K562 (cell line): ENCODE data around the gene PGS1. TPM values are rescaled to one million over a fixed set of nuclear protein-coding genes. Genes with fewer than 3 reads are reported as not detected.

Source experiments
- ATAC-seq: fragments of 200-7000 bp; cut with Tn5 transposase; 3 replicates; pipeline ENCODE4 v1.9.1; 2020; ENCODE audit warnings: moderate library complexity
- BruUV-seq: library from RNA; stranded (reverse); fragments of 400-500 nt; replicated peaks from 2 replicates; lab custom pipeline; 2021; lab: Mats Ljungman, UMichigan
- CTCF ChIA-PET: fragments of 300-600 bp; formaldehyde crosslinking; extraction: SDS; loops from one replicate; lab custom pipeline; 2021; ENCODE audit warnings: low intra/inter-chr PET ratio; lab: Yijun Ruan, JAX
- POLR2A ChIA-PET: fragments of 300-600, 350-650 bp; sonication (Branson Sonifier 250); formaldehyde crosslinking; extraction: SDS; loops from one replicate; lab custom pipeline; 2021; ENCODE audit warnings: antibody characterized with exemption, inconsistent platforms; lab: Yijun Ruan, JAX
- DNase-seq, 4 experiments: peaks; one replicate each; pipeline versions ENCODE4 v3.0.0 to v3.0.0-alpha.2; 2011 to 2018; ENCODE audit warnings: low spot score in 3 of 4, mixed read lengths in 3 of 4; ENCODE audit errors: extremely low read depth in 1 of 4
- FAIRE-seq: peaks from 2 replicates; lab custom pipeline; 2011; peaks lifted over from hg19 to GRCh38; lab: Jason Lieb, UNC
- H2AFZ ChIP-seq: 2 replicates; pipeline ENCODE4 v1.6.0; 2011; ENCODE audit warnings: low read depth, low read length, control low read depth, inconsistent platforms
- H3K27ac ChIP-seq: fragments of 200-600 bp; 3 replicates; pipeline ENCODE4 v1.8.0; 2011; ENCODE audit warnings: low read depth, mild to moderate bottlenecking, control low read depth, inconsistent platforms, low read length, moderate library complexity, mixed read lengths; ENCODE audit errors: extremely low read depth
- H3K27me3 ChIP-seq, 2 experiments: fragments of 300-600 bp in 1 of 2; 2 replicates in 1 of 2; 3 replicates in 1 of 2; pipeline versions ENCODE4 v1.6.0 to v1.8.0; 2011; ENCODE audit warnings: inconsistent platforms in 2 of 2, low read length in 2 of 2, mild to moderate bottlenecking in 1 of 2, mixed read lengths in 1 of 2, moderate library complexity in 1 of 2; ENCODE audit not compliant: control insufficient read depth in 2 of 2, insufficient read depth in 2 of 2
- H3K36me3 ChIP-seq: fragments of 300-600 bp; 3 replicates; pipeline ENCODE4 v1.8.0; 2011; ENCODE audit warnings: mild to moderate bottlenecking, low read length, inconsistent platforms; ENCODE audit not compliant: control insufficient read depth, insufficient read depth
- H3K4me1 ChIP-seq, 2 experiments: fragments of 200-600 bp in 1 of 2; replicated peaks in 1 of 2; 2 replicates in 1 of 2; 3 replicates in 1 of 2; pipeline versions ENCODE4 v1.5.1 to v1.8.0; 2011; ENCODE audit warnings: inconsistent platforms in 2 of 2, low read length in 2 of 2, mild to moderate bottlenecking in 1 of 2, mixed read lengths in 1 of 2, moderate library complexity in 1 of 2; ENCODE audit not compliant: control insufficient read depth in 2 of 2, insufficient read depth in 2 of 2
- H3K4me2 ChIP-seq: 2 replicates; pipeline ENCODE4 v1.6.1; 2011; ENCODE audit warnings: low read length, control low read depth, inconsistent platforms, mixed read lengths; ENCODE audit not compliant: insufficient read depth
- H3K4me3 ChIP-seq: fragments of 200-600 bp; sonication (generic), shearing (Covaris generic); 2 replicates; pipeline ENCODE4 v1.5.1; 2016; ENCODE audit warnings: control low read depth, inconsistent platforms
- H3K79me2 ChIP-seq: fragments of 200-600 bp; 3 replicates; pipeline ENCODE4 v1.8.0; 2011; ENCODE audit warnings: low read length, inconsistent platforms; ENCODE audit not compliant: control insufficient read depth, insufficient read depth
- H3K9ac ChIP-seq, 2 experiments: 2 replicates each; pipeline versions ENCODE4 v1.6.0 to v1.6.1; 2011; ENCODE audit warnings: low read depth in 2 of 2, low read length in 2 of 2, control low read depth in 1 of 2, inconsistent platforms in 1 of 2, mild to moderate bottlenecking in 1 of 2, mixed read lengths in 1 of 2; ENCODE audit not compliant: insufficient read depth in 1 of 2
- H3K9me1 ChIP-seq: one replicate; pipeline ENCODE4 v1.6.0; 2011; ENCODE audit warnings: inconsistent platforms, mild to moderate bottlenecking, low read length, moderate library complexity; ENCODE audit not compliant: control insufficient read depth, insufficient read depth
- H3K9me3 ChIP-seq: replicated peaks from 2 replicates; pipeline ENCODE4 v1.5.1; 2011; ENCODE audit warnings: low read depth, low read length, inconsistent platforms; ENCODE audit not compliant: control insufficient read depth, insufficient read depth
- H4K20me1 ChIP-seq: replicated peaks from 2 replicates; pipeline ENCODE4 v1.6.1; 2011; ENCODE audit warnings: low read length, inconsistent platforms, mixed read lengths; ENCODE audit not compliant: control insufficient read depth, insufficient read depth
- ARID1B ChIP-seq: fragments of 450-650 bp; IDR thresholded peaks from 2 replicates; pipeline ENCODE4 v1.6.1; 2016; ENCODE audit warnings: antibody characterized with exemption, mild to moderate bottlenecking, inconsistent platforms
- CREB1 ChIP-seq, 2 experiments: sonication (generic) in 1 of 2; formaldehyde crosslinking in 1 of 2; IDR thresholded peaks; 2 replicates each; pipeline versions ENCODE4 v1.6.1 to v1.8.0; 2012 to 2022; ENCODE audit warnings: inconsistent platforms in 1 of 2, mild to moderate bottlenecking in 1 of 2, missing genetic modification reagents in 1 of 2, moderate library complexity in 1 of 2
- EWSR1 ChIP-seq: fragments of 450-650 bp; IDR thresholded peaks from 2 replicates; pipeline ENCODE4 v1.6.1; 2018; ENCODE audit warnings: borderline replicate concordance, mild to moderate bottlenecking, low read depth, moderate library complexity; ENCODE audit not compliant: partially characterized antibody
- GATA2 ChIP-seq: sonication (generic); formaldehyde crosslinking; IDR thresholded peaks from 2 replicates; pipeline ENCODE4 v1.4.0; 2020; ENCODE audit warnings: mild to moderate bottlenecking, missing genetic modification reagents
- HNRNPH1 ChIP-seq: fragments of 200-400 bp; formaldehyde crosslinking; optimal IDR thresholded peaks from 2 replicates; pipeline ENCODE3; 2017; ENCODE audit warnings: low read depth, mild to moderate bottlenecking, low read length, moderate library complexity
- NFE2L1 ChIP-seq: fragments of 450-650 bp; IDR thresholded peaks from 2 replicates; pipeline ENCODE4 v1.6.1; 2016; ENCODE audit warnings: missing genetic modification characterization, low read depth, mild to moderate bottlenecking, missing compliant biosample characterization, moderate library complexity, borderline replicate concordance
- RAD21 ChIP-seq, 2 experiments: fragments of 250-450 bp in 1 of 2; fragments of 450-650 bp in 1 of 2; sonication (Bioruptor Pico) in 1 of 2; formaldehyde crosslinking in 1 of 2; IDR thresholded peaks in 1 of 2; conservative IDR thresholded peaks in 1 of 2; 2 replicates each; pipeline versions ENCODE4 v1.4.0 to v1.8.0; 2020 to 2022; ENCODE audit warnings: mild to moderate bottlenecking in 2 of 2, moderate library complexity in 1 of 2
- RCOR1 ChIP-seq, 2 experiments: IDR thresholded peaks; 2 replicates each; pipeline ENCODE4 v1.6.1; 2012; ENCODE audit warnings: low read depth in 2 of 2, low read length in 2 of 2, borderline replicate concordance in 1 of 2, improper control_type of control experiment in 1 of 2
- SAP30 ChIP-seq: fragments of 200-600 bp; sonication (generic); IDR thresholded peaks from 2 replicates; pipeline ENCODE4 v1.6.1; 2012; ENCODE audit warnings: borderline replicate concordance, low read depth, mild to moderate bottlenecking, moderate library complexity, low read length, control low read depth, inconsistent platforms; ENCODE audit not compliant: insufficient read depth, poor library complexity, severe bottlenecking
- SMAD4 ChIP-seq: fragments of 250-450 bp; sonication (Bioruptor Pico); conservative IDR thresholded peaks from 2 replicates; pipeline ENCODE4 v1.8.0; 2021; ENCODE audit warnings: inconsistent platforms, mild to moderate bottlenecking, moderate library complexity
- SPI1 ChIP-seq: IDR thresholded peaks from 2 replicates; pipeline ENCODE4 v1.6.1; 2011; ENCODE audit warnings: low read depth, low read length, control low read depth, borderline replicate concordance
- ZNF121 ChIP-seq: sonication (generic); formaldehyde crosslinking; conservative IDR thresholded peaks from 2 replicates; pipeline ENCODE4 v1.8.0; 2022; ENCODE audit warnings: missing genetic modification reagents
- WGBS: fragments of 100-300 bp; shearing (Covaris generic); methylation state at CpG from one replicate; pipeline ENCODE4 v1.1.6; 2016; ENCODE audit warnings: low coverage, mixed read lengths; ENCODE audit not compliant: insufficient coverage; ENCODE audit errors: missing lambda C conversion rate; 5-methylcytosine and 5-hydroxymethylcytosine counted together
- in situ Hi-C: fragments of 300-500 bp; cut with MboI; formaldehyde crosslinking; loops from 4 replicates; pipeline ENCODE4 v1.15.0; 2018; ENCODE audit warnings: inconsistent platforms, mixed read lengths
- intact Hi-C: fragments of 100-400 bp; cut with micrococcal nuclease; formaldehyde crosslinking; loops from 2 replicates; pipeline ENCODE4 v1.14.2; 2022
- polyA plus RNA-seq, 8 experiments: library from polyadenylated mRNA; depleted of rRNA in 4 of 8; stranded (reverse) in 5 of 8; unstranded in 3 of 8; fragments of >200 nt; fragmentation: Nextera tagmentation in 2 of 8; fragmentation: Illumina TruSeq in 1 of 8; extraction: Ambion mirVana in 2 of 8; extraction: Trizol in 1 of 8; gene quantifications; 2 replicates each; pipeline versions ENCODE4 v1.2.1 to v1.2.3, GENCODE V29; 2011 to 2014; ENCODE audit warnings: inconsistent platforms in 1 of 8, missing spikeins in 1 of 8
- total RNA-seq, 7 experiments: library from RNA; depleted of rRNA in 6 of 7; stranded (reverse); fragments of >200 nt in 6 of 7; fragmentation: Illumina TruSeq in 2 of 7; extraction: Trizol in 2 of 7; gene quantifications; 2 replicates each; pipeline versions ENCODE4 v1.2.1 to v1.2.3, GENCODE V29; 2011 to 2021; ENCODE audit warnings: low replicate concordance in 1 of 7
- TF ChIP-seq, protein P1 (sequence below), 2 experiments: IDR thresholded peaks in 1 of 2; conservative IDR thresholded peaks in 1 of 2; 2 replicates each; pipeline ENCODE4 v1.6.1; 2016; ENCODE audit warnings: low read depth in 2 of 2, mild to moderate bottlenecking in 1 of 2, missing compliant biosample characterization in 1 of 2, missing genetic modification characterization in 1 of 2, moderate library complexity in 1 of 2
- TF ChIP-seq, protein P2 (sequence below): fragments of 250-450 bp; sonication (Bioruptor Pico); IDR thresholded peaks from 2 replicates; pipeline ENCODE4 v1.8.0; 2021; ENCODE audit warnings: moderate library complexity, mild to moderate bottlenecking, inconsistent platforms
- TF ChIP-seq, protein P3 (sequence below): sonication (generic); formaldehyde crosslinking; IDR thresholded peaks from 2 replicates; pipeline ENCODE4 v1.8.0; 2022; ENCODE audit warnings: missing genetic modification reagents, mild to moderate bottlenecking, moderate library complexity, borderline replicate concordance

PGS1 gene
- total and polyA plus RNA-seq, 9 of the 15 experiments (the other 6 are each of a cell fraction or from before 2014, with no cell fraction given), result 1.3 to 39.4 (median 22.3) TPM

DNA sequence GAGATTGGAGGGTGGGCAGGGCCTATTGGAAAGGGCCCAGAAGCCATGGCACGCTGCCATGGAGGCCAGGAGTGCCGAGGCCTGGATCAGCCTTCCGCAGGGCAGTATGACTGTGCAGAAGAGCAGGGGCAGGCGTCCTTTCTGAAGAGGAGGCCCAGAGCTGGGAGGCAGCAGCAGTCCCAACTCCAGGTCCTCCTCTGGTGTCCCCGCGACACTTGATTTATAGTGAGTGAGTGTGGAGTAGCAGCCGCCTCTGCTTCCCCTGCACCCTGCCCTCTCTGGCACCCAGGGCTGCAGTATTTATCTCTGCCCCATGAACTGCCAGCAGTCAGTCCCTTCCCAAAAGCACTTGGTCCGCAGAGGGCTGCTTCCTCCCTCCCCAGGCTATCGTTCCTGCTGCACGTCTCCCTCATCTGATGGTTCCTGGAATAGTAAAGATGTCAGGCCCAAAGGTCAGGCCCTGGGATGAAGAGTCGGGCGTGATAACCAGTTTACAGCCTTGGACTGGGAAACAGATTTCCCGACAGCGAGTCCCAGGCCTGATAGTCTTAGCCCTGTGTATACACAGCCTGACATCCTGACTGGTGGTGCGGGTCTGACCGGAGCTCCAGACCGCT is 32.9 kb downstream of the PGS1 start:
- peaks cover 79% of the 10 kb centered on the region; the same call in 2 of the 3 replicates for H3K36me3 ChIP-seq
- CTCF ChIA-PET, result no interaction called here
- 12% methylated on average over 17 of the region's 17 CpGs for WGBS
- DNase-seq (peak; percentile 34 to 86 (median 57)), ATAC-seq (peak; percentile 65), FAIRE-seq (peak; percentile 93)
- POLR2A ChIA-PET, result interaction anchor here (0.5 to 2.0 kb wide), 5 partner anchors 10 to 1673 kb away, joined by 3 to 6 read pairs (median 3); no protein-coding TSS in a partner anchor
- H3K9me1 ChIP-seq, result peaks cover 4% of the 10 kb centered on the region
- in situ Hi-C loops (no loop called here), intact Hi-C loops (no loop called here)
- peak overlapping the region; percentile 43 for H3K4me2 ChIP-seq
- H4K20me1 ChIP-seq, result peaks cover 57% of the 10 kb centered on the region
- peak overlapping the region in 1 of 2 experiments; percentile 70; a peak in 2 of 4 replicates for H3K9ac ChIP-seq
- H3K27me3 ChIP-seq, result no peaks in the 10 kb centered on the region
- no TSS peak for BruUV-seq
- H2AFZ ChIP-seq, result no peak overlapping the region
- peaks cover 37% of the 10 kb centered on the region for H3K79me2 ChIP-seq
- no peaks in the 10 kb centered on the region for H3K9me3 ChIP-seq
- peak overlapping the region; percentile 64; the same call in 2 of the 3 replicates for H3K27ac ChIP-seq
- peaks cover 34 to 42% of the 10 kb centered on the region in 2 experiments for H3K4me1 ChIP-seq
- H3K4me3 ChIP-seq, result no peak overlapping the region
- TF ChIP-seq, protein P1, sequence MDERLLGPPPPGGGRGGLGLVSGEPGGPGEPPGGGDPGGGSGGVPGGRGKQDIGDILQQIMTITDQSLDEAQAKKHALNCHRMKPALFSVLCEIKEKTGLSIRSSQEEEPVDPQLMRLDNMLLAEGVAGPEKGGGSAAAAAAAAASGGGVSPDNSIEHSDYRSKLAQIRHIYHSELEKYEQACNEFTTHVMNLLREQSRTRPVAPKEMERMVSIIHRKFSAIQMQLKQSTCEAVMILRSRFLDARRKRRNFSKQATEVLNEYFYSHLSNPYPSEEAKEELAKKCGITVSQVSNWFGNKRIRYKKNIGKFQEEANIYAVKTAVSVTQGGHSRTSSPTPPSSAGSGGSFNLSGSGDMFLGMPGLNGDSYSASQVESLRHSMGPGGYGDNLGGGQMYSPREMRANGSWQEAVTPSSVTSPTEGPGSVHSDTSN (CRISPR knock-in tag; IDR thresholded peaks at IDR 0.05; ENCODE audit: low read depth), result no peak
- TF ChIP-seq, protein P1 (tag; conservative IDR thresholded peaks at IDR 0.05; ENCODE audit: low read depth), result peak; percentile 72
- TF ChIP-seq SMAD4 (CRISPR knock-in tag) (peak; percentile 64; the same call in 1 of the 2 replicates), NFE2L1 (tag) (no peak), RAD21 (CRISPR knock-in tag; conservative IDR thresholded peaks at IDR 0.05 in 1 of 2, IDR thresholded peaks at IDR 0.05 in 1 of 2) (peak in 1 of 2 experiments; percentile 22; a peak in 2 of 4 replicates), HNRNPH1 (no peak), CREB1 (IDR thresholded peaks at IDR 0.05) (no peak), CREB1 (CRISPR knock-in tag; IDR thresholded peaks at IDR 0.05) (no peak), ARID1B (peak; percentile 80), SAP30 (no peak), EWSR1 (no peak), GATA2 (CRISPR knock-in tag) (0 out of 2 replicates have a peak, but pooled peaks have one; percentile 9), ZNF121 (CRISPR knock-in tag) (no peak), SPI1 (peak; percentile 37; the same call in 1 of the 2 replicates), RCOR1 (IDR thresholded peaks at IDR 0.05; ENCODE audit: borderline replicate concordance in 1 of 2, low read depth in 2 of 2, low read length in 2 of 2) (peak in 1 of 2 experiments; percentile 95; a peak in 2 of 4 replicates)
- TF ChIP-seq, protein P2, sequence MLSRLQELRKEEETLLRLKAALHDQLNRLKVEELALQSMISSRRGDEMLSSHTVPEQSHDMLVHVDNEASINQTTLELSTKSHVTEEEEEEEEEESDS (CRISPR knock-in tag), result no peak
- TF ChIP-seq, protein P3, sequence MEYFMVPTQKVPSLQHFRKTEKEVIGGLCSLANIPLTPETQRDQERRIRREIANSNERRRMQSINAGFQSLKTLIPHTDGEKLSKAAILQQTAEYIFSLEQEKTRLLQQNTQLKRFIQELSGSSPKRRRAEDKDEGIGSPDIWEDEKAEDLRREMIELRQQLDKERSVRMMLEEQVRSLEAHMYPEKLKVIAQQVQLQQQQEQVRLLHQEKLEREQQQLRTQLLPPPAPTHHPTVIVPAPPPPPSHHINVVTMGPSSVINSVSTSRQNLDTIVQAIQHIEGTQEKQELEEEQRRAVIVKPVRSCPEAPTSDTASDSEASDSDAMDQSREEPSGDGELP (CRISPR knock-in tag), result no peak
